ENCODE results near the gene ZFYVE21. TPM values are rescaled to one million over a fixed set of nuclear protein-coding genes. Genes with fewer than 3 reads are reported as not detected.
A peak's percentile ranks its signal among the peaks of the same experiment; 100 is the strongest.

ZFYVE21 gene
- total RNA-seq, 1 donor from 2014 or later: 41.7 TPM

GRCh38 chr14:103675957-103676356 is 39.7 kb upstream of the ZFYVE21 start:
- Mint-ChIP-seq H3K9me3 (no peaks in the 10 kb centered on the region), H3K4me3 (no peak overlapping the region), H3K36me3 (peaks cover 34% of the 10 kb centered on the region), H3K27ac (no peak overlapping the region), H3K27me3 (no peaks in the 10 kb centered on the region), H3K4me1 (ENCODE audit: unreplicated experiment) (no peaks in the 10 kb centered on the region)
- no peak for TF ChIP-seq CTCF (conservative IDR thresholded peaks at IDR 0.05)
- no peak for DNase-seq (ENCODE audit: extremely low spot score, unreplicated experiment)

GRCh38 chr14:103676881-103677675 is 38.5 kb upstream of the ZFYVE21 start:
- Mint-ChIP-seq H3K9me3 (no peaks in the 10 kb centered on the region), H3K4me3 (no peak overlapping the region), H3K36me3 (peaks cover 27% of the 10 kb centered on the region), H3K27me3 (no peaks in the 10 kb centered on the region), H3K27ac (peak overlapping the region; percentile 40), H3K4me1 (ENCODE audit: unreplicated experiment) (no peaks in the 10 kb centered on the region)
- no peak for TF ChIP-seq CTCF (conservative IDR thresholded peaks at IDR 0.05)
- no peak for DNase-seq (ENCODE audit: extremely low spot score, unreplicated experiment)

- no peaks in the 10 kb centered on the region for H3K4me1 Mint-ChIP-seq (ENCODE audit: unreplicated experiment)
- H3K27ac Mint-ChIP-seq: no peak overlapping the region
- peaks cover 19% of the 10 kb centered on the region for H3K36me3 Mint-ChIP-seq
- TF ChIP-seq CTCF (conservative IDR thresholded peaks at IDR 0.05): peak; percentile 65
- no peaks in the 10 kb centered on the region for H3K27me3 Mint-ChIP-seq
- no peak for DNase-seq (ENCODE audit: extremely low spot score, unreplicated experiment)
- no peak overlapping the region for H3K4me3 Mint-ChIP-seq
- no peaks in the 10 kb centered on the region for H3K9me3 Mint-ChIP-seq
Observed at GRCh38 chr14:103679351-103679750, 36.3 kb upstream of the ZFYVE21 start.

GRCh38 chr14:103680491-103681231 is 34.9 kb upstream of the ZFYVE21 start:
- no peaks in the 10 kb centered on the region for H3K9me3 Mint-ChIP-seq
- DNase-seq (ENCODE audit: extremely low spot score, unreplicated experiment): no peak
- H3K27me3 Mint-ChIP-seq: no peaks in the 10 kb centered on the region
- no peak overlapping the region for H3K27ac Mint-ChIP-seq
- peaks cover 15% of the 10 kb centered on the region for H3K36me3 Mint-ChIP-seq
- no peak for TF ChIP-seq CTCF (conservative IDR thresholded peaks at IDR 0.05)
- no peak overlapping the region for H3K4me3 Mint-ChIP-seq
- H3K4me1 Mint-ChIP-seq (ENCODE audit: unreplicated experiment): no peaks in the 10 kb centered on the region

GRCh38 chr14:103683139-103683538 is 32.5 kb upstream of the ZFYVE21 start:
- Mint-ChIP-seq H3K36me3 (peaks cover 13% of the 10 kb centered on the region), H3K4me1 (ENCODE audit: unreplicated experiment) (no peaks in the 10 kb centered on the region), H3K27ac (no peak overlapping the region)

More at GRCh38 chr14:103683139-103683538, 32.5 kb upstream of the ZFYVE21 start:
- Mint-ChIP-seq H3K4me3 (no peak overlapping the region), H3K27me3 (no peaks in the 10 kb centered on the region), H3K9me3 (no peaks in the 10 kb centered on the region)
- no peak for TF ChIP-seq CTCF (conservative IDR thresholded peaks at IDR 0.05)
- DNase-seq (ENCODE audit: extremely low spot score, unreplicated experiment): no peak
